Suprapubic skin (tissue), 3 donors: ENCODE results near the gene PHETA2.
A peak's percentile ranks its signal among the peaks of the same experiment; 100 is the strongest.

Source experiments
- POLR2AphosphoS5 ChIP-seq, 3 donors: sonication (generic); formaldehyde crosslinking; IDR thresholded peaks; one replicate each; pipeline ENCODE4 v1.6.1; 2017; ENCODE audit warnings: antibody characterized with exemption in 3 of 3
- TF ChIP-seq, protein P1 (sequence below), 2 donors: fragments of 200-600 bp in 1 of 2; fragments of 450-650 bp in 1 of 2; sonication (generic) in 1 of 2; IDR thresholded peaks; one replicate each; pipeline ENCODE4 v1.5.1; 2016 to 2019; ENCODE audit warnings: antibody characterized with exemption in 2 of 2, mild to moderate bottlenecking in 1 of 2, moderate library complexity in 1 of 2

DNA sequence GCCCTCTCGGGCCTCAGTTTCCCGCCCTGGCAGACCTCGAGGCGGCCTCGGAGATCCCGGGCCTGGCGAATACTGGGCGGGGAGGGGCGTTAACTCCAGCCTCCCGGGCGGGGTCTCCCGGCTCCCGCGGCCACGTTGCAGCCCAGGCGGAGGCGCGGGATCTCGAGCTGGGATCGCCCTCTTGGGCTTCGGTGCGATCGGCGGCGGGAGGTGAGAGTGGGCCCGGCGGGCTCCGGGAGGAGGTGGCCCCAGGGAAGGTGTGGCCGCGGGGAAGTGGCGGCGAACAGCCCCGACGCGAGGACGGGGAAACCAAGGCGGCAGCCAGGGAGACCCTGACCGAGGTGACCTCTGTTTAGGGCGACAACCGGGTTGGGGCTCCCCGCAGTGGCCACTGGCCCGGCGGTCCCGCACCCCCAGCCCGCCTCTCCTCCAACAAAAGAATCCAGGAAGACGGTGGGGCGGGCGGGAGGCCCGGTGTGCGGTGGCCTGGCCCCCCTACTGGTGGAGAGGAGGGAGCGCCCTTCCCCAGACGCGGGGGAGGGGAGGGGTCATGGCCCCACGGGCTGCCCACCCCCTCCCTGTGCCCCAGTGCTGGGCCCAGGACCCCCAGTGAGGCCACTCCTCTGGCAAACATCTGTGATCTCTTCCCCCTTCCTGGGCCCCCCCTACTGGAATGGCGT, at the start of gene PHETA2:
- TF ChIP-seq, protein P1, sequence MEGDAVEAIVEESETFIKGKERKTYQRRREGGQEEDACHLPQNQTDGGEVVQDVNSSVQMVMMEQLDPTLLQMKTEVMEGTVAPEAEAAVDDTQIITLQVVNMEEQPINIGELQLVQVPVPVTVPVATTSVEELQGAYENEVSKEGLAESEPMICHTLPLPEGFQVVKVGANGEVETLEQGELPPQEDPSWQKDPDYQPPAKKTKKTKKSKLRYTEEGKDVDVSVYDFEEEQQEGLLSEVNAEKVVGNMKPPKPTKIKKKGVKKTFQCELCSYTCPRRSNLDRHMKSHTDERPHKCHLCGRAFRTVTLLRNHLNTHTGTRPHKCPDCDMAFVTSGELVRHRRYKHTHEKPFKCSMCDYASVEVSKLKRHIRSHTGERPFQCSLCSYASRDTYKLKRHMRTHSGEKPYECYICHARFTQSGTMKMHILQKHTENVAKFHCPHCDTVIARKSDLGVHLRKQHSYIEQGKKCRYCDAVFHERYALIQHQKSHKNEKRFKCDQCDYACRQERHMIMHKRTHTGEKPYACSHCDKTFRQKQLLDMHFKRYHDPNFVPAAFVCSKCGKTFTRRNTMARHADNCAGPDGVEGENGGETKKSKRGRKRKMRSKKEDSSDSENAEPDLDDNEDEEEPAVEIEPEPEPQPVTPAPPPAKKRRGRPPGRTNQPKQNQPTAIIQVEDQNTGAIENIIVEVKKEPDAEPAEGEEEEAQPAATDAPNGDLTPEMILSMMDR (IDR thresholded peaks at IDR 0.05): peak; percentile 30 to 41
- no peak for TF ChIP-seq POLR2AphosphoS5 (IDR thresholded peaks at IDR 0.05)
